NCI-H774 (cell line): ENCODE results near the gene MAPK9.
"Not testable (repeated sequence)": the region's sequence is repeated elsewhere in the genome, so short reads cannot be mapped to it uniquely, and the experiment has no call there.

Experiments used
- DNase-seq: peaks from one replicate; lab custom pipeline; 2025; lab: John Stamatoyannopoulos, UW

MAPK9 gene

DNA sequence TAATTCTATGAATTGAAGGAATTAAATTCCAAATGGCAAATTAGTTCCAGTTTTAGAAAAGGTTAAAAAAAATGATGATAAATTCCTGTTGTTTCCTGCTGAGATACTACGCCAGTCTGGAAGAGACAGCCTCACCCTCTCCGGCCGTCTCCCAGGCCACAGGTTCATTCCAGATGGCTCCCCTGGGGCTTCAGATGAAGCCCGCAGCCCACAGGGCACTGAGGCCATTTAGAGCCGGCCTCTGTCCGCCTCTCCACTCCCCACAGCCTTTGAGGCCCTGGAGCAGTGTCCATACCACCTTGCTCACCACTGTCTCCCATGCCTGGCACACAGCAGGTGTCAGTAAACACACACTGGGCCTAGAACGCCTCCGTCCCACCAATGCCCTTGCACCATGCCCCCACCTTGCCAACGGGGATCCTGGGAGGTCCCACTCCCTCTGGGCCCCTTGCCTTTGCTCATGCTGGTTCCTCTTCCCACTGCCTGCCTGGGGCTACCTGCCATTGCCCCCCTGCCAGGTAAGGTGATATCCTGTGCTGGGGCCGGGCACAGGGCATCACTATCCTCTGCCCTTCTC is 35.2 kb upstream of the MAPK9 start:
- DNase-seq: no peak

- no peak for DNase-seq
Observed at GRCh38 chr5:180324601-180324950, 32.7 kb upstream of the MAPK9 start.

GRCh38 chr5:180323941-180324600 is 32.2 kb upstream of the MAPK9 start:
- no peak for DNase-seq

- no peak for DNase-seq
Observed at GRCh38 chr5:180323160-180323559, 31.3 kb upstream of the MAPK9 start.

- no peak for DNase-seq
Observed at GRCh38 chr5:180318456-180319089, 26.7 kb upstream of the MAPK9 start.

GRCh38 chr5:180316586-180316985 is 24.7 kb upstream of the MAPK9 start:
- DNase-seq: no peak

GRCh38 chr5:180315762-180316212 is 23.9 kb upstream of the MAPK9 start:
- DNase-seq: peak; percentile 9

GRCh38 chr5:180313677-180314505 is 22.0 kb upstream of the MAPK9 start:
- DNase-seq: no peak

DNA sequence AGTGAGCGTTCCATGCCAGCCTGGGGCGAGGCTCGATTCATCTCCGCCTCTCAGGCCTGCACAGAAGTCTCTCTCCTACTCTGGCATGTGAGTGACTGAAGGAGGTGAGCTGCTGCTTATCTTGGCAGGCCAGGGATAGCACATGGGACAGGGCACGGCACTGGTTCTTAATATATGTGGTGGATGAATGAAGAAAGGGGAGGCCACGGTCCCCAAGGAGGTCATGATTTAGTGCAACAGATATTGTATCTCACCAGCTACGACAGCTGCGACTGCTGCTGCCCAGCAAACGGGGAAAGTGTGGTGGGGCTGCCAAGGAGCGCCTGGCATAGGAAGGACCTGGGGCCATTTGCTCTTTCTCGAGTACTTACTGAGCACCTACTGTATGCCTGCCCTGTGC is 19.3 kb upstream of the MAPK9 start:
- DNase-seq: no peak

DNA sequence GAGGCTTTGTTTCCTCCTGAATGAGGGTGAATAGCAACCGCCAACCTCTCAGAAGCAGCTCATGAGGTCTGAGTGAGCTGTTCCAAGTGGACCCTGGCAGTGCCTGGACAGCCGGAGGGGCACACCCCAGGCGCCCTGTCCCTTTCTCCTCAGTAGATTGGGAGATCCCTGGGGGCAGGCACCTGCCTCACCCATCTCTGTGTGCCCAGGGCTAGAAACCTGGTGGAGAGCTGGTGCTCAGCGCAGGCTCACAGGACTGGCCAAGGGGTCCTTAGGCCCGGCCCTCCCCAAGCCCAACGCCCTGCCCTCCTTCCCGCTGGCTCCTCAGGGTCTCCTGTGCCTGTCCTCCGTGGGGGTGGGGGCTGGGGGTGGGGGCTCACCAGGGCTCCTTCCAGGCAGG is 14.9 kb upstream of the MAPK9 start:
- no peak for DNase-seq

- no peak for DNase-seq
Observed at GRCh38 chr5:180305481-180305880, 13.6 kb upstream of the MAPK9 start.

DNA sequence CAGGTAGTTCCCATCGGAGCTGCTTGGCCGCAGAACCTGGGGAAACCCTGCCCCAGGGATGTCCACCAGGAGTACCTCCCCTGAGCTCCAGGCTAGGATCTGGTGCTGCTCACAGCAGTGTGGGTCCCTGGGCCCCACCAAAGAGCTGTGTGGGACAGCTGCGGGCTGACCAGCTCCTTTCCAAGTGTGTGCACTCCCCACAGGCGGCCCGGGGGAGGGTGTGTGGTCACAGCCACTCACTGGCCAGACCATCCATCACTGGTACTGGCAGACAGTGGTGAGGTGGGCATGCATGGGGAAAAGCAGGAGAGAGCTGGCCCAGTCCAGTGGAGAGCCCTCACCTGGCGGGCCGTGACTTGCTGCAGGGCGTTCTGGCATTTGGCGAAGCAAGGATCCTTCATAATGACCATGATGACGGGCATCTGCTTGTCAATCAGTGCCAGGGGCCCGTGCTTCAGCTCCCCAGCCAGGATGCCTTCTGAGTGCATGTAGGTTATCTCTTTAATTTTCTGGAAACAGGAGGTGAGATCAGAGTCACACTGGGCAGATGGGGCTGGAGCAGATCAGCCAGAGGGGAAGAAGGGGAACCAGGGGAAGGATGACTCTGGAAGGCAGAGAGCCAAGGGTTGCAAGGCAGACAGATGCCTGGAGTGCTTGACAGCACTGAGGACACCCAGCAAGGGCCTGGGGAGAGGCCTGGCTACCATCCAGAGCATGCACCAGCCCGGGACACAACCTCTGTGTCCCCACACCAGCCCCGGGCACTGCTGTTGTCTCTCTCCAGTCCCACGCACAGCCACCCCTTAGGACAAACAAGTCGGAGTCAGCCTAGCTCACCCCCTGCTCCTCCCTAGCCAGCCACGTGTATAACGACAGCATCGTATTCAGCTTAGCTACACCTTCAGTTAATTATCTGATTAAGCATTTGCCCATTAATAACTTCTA is 12.8 kb upstream of the MAPK9 start:
- DNase-seq: no peak

DNA sequence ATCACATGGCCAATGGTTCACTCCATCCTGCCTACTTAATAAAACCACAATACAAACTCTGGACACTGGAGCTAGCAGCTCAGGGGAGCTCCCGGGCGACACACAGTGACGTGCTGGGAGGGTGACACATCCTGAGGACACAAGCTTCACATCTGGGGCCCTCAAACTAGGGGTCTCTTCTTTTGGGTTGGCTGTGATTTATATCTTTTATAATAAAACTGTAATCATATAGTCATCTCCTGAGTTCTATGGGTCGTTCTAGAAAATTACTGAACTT is 12.1 kb upstream of the MAPK9 start:
- no peak for DNase-seq

- no peak for DNase-seq
Observed at GRCh38 chr5:180303226-180304015, 11.5 kb upstream of the MAPK9 start.

DNA sequence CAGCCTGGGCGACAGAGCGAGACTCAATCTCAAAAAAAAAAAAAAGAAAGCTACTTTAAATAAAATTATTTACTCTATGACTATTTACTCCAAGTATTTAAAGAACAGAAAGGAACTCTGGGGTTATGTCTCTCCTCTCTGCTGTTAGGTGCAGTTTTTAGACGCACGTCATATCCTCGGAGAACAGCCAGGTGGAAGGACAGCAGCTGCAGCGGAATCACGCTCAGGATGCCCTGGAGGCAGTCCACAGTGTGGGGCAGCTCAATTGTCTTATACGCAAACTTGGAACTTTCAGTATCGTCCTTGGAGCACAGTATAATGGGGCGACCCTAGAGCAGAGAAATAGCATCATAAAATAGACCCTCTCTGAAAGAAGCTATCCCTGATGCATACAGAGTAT is 10.4 kb upstream of the MAPK9 start:
- no peak for DNase-seq

DNA sequence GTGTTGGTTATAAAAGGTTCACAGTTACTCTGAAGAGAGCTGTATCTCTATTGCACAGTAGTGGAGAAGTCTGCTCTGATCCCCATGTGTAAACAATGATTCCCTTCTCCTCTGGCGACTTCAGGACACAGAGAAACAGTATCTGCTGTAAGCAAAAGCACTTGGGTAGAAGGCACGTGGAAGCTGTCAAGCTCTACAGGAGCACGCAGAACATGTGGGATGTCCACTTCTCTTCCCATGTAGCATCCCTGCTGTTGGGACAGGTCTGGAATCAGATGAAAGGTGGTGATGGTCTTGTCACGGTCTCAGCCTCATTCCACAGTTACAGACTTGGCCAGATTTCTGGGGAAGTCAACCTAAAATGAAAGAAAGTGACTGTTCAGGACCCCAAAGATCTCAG is 9.4 kb upstream of the MAPK9 start:
- DNase-seq: no peak

GRCh38 chr5:180299526-180299925 is 7.6 kb upstream of the MAPK9 start:
- no peak for DNase-seq

GRCh38 chr5:180299014-180299413 is 7.1 kb upstream of the MAPK9 start:
- not testable (repeated sequence) for DNase-seq

GRCh38 chr5:180297587-180298282 is 5.9 kb upstream of the MAPK9 start:
- no peak for DNase-seq

DNA sequence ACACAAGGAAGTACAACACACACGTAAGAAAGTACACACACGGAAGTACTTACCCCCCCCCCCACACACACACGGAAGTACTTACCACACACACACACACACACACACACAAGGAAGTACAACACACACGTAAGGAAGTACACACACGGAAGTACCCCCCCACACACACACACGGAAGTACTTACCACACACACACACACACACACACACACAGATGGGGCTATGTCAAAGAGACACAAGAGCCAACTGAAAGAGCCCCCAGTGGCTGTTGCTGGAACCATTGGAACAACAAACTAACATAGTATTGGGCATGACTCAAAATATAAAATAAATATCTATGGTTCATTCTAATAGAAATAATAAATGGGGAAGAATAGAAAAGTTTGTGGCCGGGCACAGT is 4.9 kb upstream of the MAPK9 start:
- no peak for DNase-seq
